A673 (cell line): ENCODE measurements around the gene ABO. TPM values are rescaled to one million over a fixed set of nuclear protein-coding genes. Genes with fewer than 3 reads are reported as not detected.

Experiments used
- BruUV-seq: library from RNA; stranded (reverse); fragments of 400-500 nt; replicated peaks from 2 replicates; lab custom pipeline; 2021; lab: Mats Ljungman, UMichigan
- CTCF ChIA-PET: fragments of 300-600 bp; sonication (Branson Sonifier 250); formaldehyde crosslinking; loops from one replicate; lab custom pipeline; 2022; ENCODE audit warnings: antibody characterized with exemption; lab: Charles Lee
- POLR2A ChIA-PET: fragments of 300-600 bp; sonication (Branson Sonifier 250); formaldehyde crosslinking; loops from one replicate; lab custom pipeline; 2022; ENCODE audit warnings: antibody characterized with exemption; ENCODE audit not compliant: low non-redundant PET; lab: Charles Lee
- DNase-seq: peaks from one replicate; pipeline ENCODE4 v3.0.0-alpha.2; 2015; ENCODE audit warnings: low spot score
- H3K27ac ChIP-seq: fragments of 200-600 bp; sonication (generic); 2 replicates; pipeline ENCODE4 v1.5.1; 2016; ENCODE audit warnings: mixed run types, low read depth, mild to moderate bottlenecking, mixed read lengths, antibody characterized with exemption, low read length; ENCODE audit not compliant: poor library complexity, severe bottlenecking
- H3K27me3 ChIP-seq: fragments of 200-600 bp; sonication (generic); replicated peaks from 2 replicates; pipeline ENCODE4 v1.6.1; 2017; ENCODE audit warnings: mixed run types, low read depth, mild to moderate bottlenecking, mixed read lengths, antibody characterized with exemption, low read length; ENCODE audit not compliant: insufficient read depth, poor library complexity
- H3K36me3 ChIP-seq: fragments of 200-600 bp; sonication (generic); 2 replicates; pipeline ENCODE4 v1.6.1; 2016; ENCODE audit warnings: mixed run types, mild to moderate bottlenecking, mixed read lengths, antibody characterized with exemption, low read length; ENCODE audit not compliant: insufficient read depth, poor library complexity, severe bottlenecking
- H3K4me1 ChIP-seq: fragments of 200-600 bp; sonication (generic); 2 replicates; pipeline ENCODE4 v1.6.1; 2017; ENCODE audit warnings: mixed run types, mild to moderate bottlenecking, mixed read lengths, antibody characterized with exemption, low read length; ENCODE audit not compliant: insufficient read depth, poor library complexity, severe bottlenecking
- H3K4me3 ChIP-seq: fragments of 200-600 bp; sonication (generic); 2 replicates; pipeline ENCODE4 v1.5.1; 2016; ENCODE audit warnings: low read depth, mixed run types, mild to moderate bottlenecking, mixed read lengths, low read length; ENCODE audit not compliant: poor library complexity, severe bottlenecking
- H3K9me3 ChIP-seq: fragments of 200-600 bp; sonication (generic); 2 replicates; pipeline ENCODE4 v1.6.1; 2016; ENCODE audit warnings: mixed run types, low read depth, mild to moderate bottlenecking, mixed read lengths, antibody characterized with exemption, low read length; ENCODE audit not compliant: poor library complexity, severe bottlenecking
- EZH2 ChIP-seq: fragments of 200-600 bp; sonication (generic); IDR thresholded peaks from 2 replicates; pipeline ENCODE4 v1.6.1; 2017; ENCODE audit warnings: borderline replicate concordance, low read depth, mild to moderate bottlenecking, mixed read lengths, antibody characterized with exemption, low read length; ENCODE audit not compliant: poor library complexity, severe bottlenecking
- intact Hi-C: fragments of 100-400 bp; cut with micrococcal nuclease; formaldehyde crosslinking; loops from one replicate; pipeline ENCODE4 v1.10.0; 2022; ENCODE audit not compliant: unreplicated experiment
- total RNA-seq: library from RNA; stranded (reverse); gene quantifications from 2 replicates; pipeline ENCODE4 v1.2.3, GENCODE V29; 2021
- TF ChIP-seq, protein P1 (sequence below): fragments of 300-800, 200-600 bp; sonication (generic); conservative IDR thresholded peaks from 2 replicates; pipeline ENCODE4 v1.5.1; 2017; ENCODE audit warnings: low read depth, mild to moderate bottlenecking, antibody characterized with exemption, low read length, moderate library complexity, mixed read lengths

The ABO gene
- total RNA-seq, 1 experiment from 2014 or later, result not detected

DNA sequence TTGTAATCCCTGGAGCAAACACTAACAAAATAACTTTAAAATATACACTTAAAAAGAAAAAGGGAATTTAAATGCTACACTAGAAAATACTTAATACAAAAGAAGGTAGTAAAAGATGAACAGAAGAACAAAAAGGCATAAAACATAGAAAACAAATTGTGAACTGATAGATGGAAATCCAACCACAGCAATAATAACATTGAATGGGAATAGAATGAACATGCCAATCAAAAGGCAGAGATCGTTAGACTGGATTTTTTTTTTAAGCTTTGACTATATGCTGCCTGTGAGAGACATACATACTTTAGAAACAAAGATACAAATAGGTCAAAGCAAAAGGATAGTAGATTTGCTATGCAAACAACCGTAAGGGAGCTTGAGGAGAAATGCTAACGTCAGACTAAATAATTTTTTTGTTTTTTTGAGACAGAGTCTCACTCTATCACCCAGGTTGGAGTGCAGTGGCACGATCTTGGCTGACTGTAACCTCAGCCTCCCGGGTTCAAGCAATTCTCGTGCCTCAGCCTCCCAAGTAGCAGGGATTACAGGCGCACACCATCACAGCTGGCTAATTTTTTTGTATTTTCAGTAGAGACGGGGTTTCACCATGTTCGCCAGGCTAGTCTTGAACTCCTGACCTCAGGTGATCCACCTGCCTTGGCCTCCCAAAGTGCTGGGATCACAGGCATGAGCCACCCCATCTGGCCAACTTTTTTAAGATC, 6.5 kb downstream of the ABO start:
- Histone ChIP-seq H3K4me1 (no peaks in the 10 kb centered on the region), H3K36me3 (no peaks in the 10 kb centered on the region), H3K27me3 (peaks cover 58% of the 10 kb centered on the region), H3K9me3 (no peaks in the 10 kb centered on the region), H3K27ac (no peak overlapping the region), H3K4me3 (no peak overlapping the region)
- CTCF ChIA-PET, result no interaction called here
- DNase-seq, result no peak
- BruUV-seq, result no TSS peak
- POLR2A ChIA-PET, result no interaction called here
- intact Hi-C loops, result no loop called here
- TF ChIP-seq EZH2, result no peak
- TF ChIP-seq, protein P1, sequence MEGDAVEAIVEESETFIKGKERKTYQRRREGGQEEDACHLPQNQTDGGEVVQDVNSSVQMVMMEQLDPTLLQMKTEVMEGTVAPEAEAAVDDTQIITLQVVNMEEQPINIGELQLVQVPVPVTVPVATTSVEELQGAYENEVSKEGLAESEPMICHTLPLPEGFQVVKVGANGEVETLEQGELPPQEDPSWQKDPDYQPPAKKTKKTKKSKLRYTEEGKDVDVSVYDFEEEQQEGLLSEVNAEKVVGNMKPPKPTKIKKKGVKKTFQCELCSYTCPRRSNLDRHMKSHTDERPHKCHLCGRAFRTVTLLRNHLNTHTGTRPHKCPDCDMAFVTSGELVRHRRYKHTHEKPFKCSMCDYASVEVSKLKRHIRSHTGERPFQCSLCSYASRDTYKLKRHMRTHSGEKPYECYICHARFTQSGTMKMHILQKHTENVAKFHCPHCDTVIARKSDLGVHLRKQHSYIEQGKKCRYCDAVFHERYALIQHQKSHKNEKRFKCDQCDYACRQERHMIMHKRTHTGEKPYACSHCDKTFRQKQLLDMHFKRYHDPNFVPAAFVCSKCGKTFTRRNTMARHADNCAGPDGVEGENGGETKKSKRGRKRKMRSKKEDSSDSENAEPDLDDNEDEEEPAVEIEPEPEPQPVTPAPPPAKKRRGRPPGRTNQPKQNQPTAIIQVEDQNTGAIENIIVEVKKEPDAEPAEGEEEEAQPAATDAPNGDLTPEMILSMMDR, result no peak

DNA sequence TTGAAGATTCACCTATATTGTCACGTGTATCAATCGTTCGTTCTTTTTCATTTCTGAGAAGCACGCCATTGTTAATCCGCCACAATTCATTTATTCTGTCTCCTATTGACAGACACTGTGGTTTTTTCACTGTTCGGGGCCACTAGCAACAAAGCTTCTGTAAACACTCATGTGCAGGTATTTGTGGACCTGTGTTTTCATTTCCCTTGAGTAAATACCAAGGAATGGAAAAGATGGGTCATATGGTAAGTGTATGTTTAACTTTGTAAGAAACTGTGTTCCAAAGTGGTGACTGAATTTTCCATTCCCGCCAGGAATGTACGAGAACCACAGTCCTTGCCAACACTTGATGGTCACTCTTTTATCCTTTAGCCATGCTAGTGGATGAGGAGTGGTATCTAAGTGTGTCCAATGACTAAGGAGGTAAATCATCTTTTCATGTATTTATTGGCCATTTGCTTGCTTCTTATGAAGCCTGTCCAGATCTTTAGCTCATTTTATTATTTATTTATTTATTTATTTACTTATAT, 10.7 kb downstream of the ABO start:
- Histone ChIP-seq H3K9me3 (no peaks in the 10 kb centered on the region), H3K27me3 (peaks cover 41% of the 10 kb centered on the region), H3K4me1 (no peaks in the 10 kb centered on the region), H3K4me3 (no peak overlapping the region), H3K27ac (no peak overlapping the region), H3K36me3 (no peaks in the 10 kb centered on the region)
- POLR2A ChIA-PET, result no interaction called here
- no peak for DNase-seq
- no peak for TF ChIP-seq EZH2
- TF ChIP-seq, protein P1, result no peak
- CTCF ChIA-PET, result no interaction called here
- intact Hi-C loops, result no loop called here
- BruUV-seq, result no TSS peak

DNA sequence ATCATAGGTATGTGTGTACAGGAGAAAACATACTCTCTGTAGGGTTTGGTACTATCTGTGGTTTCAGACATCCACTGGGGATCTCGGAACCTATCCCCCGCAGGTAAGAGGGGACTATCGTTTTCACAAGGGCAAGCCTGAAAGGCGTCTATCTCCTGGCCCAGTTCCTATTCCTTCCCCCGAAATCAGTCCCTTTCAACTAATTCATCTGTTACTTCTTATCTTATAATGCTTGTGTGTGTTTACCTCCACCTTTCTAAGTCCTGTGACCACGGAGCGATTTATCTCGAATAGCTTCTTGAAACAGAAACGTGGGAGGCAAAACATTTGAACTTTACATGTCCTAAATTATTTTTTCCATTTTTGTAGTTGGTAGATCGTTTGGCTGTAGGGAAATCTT, 11.4 kb downstream of the ABO start:
- no peak overlapping the region for H3K4me3 ChIP-seq
- ChIA-PET CTCF (no interaction called here), POLR2A (interaction anchor here (0.7 kb wide), 1 partner anchor 155 kb away, joined by 6 read pairs; no protein-coding TSS in a partner anchor)
- no peak for TF ChIP-seq EZH2
- TF ChIP-seq, protein P1, result no peak
- H3K4me1 ChIP-seq, result no peaks in the 10 kb centered on the region
- intact Hi-C loops, result no loop called here
- H3K27ac ChIP-seq, result no peak overlapping the region
- H3K27me3 ChIP-seq, result peaks cover 40% of the 10 kb centered on the region
- no TSS peak for BruUV-seq
- DNase-seq, result no peak
- no peaks in the 10 kb centered on the region for H3K9me3 ChIP-seq
- no peaks in the 10 kb centered on the region for H3K36me3 ChIP-seq
